ENCODE results near the gene SPATA32. TPM values are rescaled to one million over a fixed set of nuclear protein-coding genes. Genes with fewer than 3 reads are reported as not detected.

Gene SPATA32
- total RNA-seq, 1 experiment from 2014 or later, result 0.81 TPM

- WGBS (ENCODE audit: extremely low coverage, insufficient read length, low lambda C conversion rate), result no CpG with 5 or more reads among the region's 3 CpGs
Measured at GRCh38 chr17:45294506-45294905, 32.6 kb upstream of the SPATA32 start.

More at GRCh38 chr17:45294506-45294905, 32.6 kb upstream of the SPATA32 start:
- H3K4me3 Mint-ChIP-seq, result no peak overlapping the region
- no peaks in the 10 kb centered on the region for H3K9me3 Mint-ChIP-seq
- Histone ChIP-seq H2BK15ac (ENCODE audit: low read depth, low read length) (no peak overlapping the region), H3K23ac (ENCODE audit: insufficient read length, low read depth, low read length) (no peak overlapping the region), H4K5ac (ENCODE audit: insufficient read length, low read depth, low read length) (no peak overlapping the region), H4K20me1 (ENCODE audit: control insufficient read depth, insufficient read depth, insufficient read length) (no peaks in the 10 kb centered on the region), H2BK120ac (ENCODE audit: low read depth, low read length, poor library complexity, severe bottlenecking) (no peak overlapping the region), H3K27ac (ENCODE audit: insufficient read length, low read depth, low read length) (no peak overlapping the region), H3K14ac (ENCODE audit: insufficient read depth, low read length) (no peak overlapping the region), H4K8ac (replicated peaks; ENCODE audit: insufficient read length, low read depth, low read length) (no peak overlapping the region), H2BK20ac (ENCODE audit: low read depth, low read length, poor library complexity, severe bottlenecking) (no peak overlapping the region), H3K56ac (ENCODE audit: insufficient read length, low read depth, low read length) (no peak overlapping the region), H3K27me3 (ENCODE audit: insufficient read depth, low read length) (no peaks in the 10 kb centered on the region), H3K9ac (ENCODE audit: extremely low read depth, insufficient read length, low read length) (no peak overlapping the region), H2AFZ (ENCODE audit: low read length) (no peak overlapping the region), H3K4me2 (ENCODE audit: insufficient read depth, insufficient read length, low read length) (no peak overlapping the region), H3K23me2 (ENCODE audit: insufficient read length, low read depth, low read length, poor library complexity, severe bottlenecking) (no peaks in the 10 kb centered on the region), H3T11ph (ENCODE audit: low read length) (no peak overlapping the region), H2BK12ac (ENCODE audit: insufficient read length, low read depth, low read length) (no peak overlapping the region), H3K9me3 (ENCODE audit: control insufficient read depth, low read depth, low read length) (no peaks in the 10 kb centered on the region), H3K18ac (ENCODE audit: insufficient read length, low read depth, low read length) (no peak overlapping the region), H2AK5ac (ENCODE audit: insufficient read length, low read length) (no peak overlapping the region), H4K91ac (ENCODE audit: insufficient read length, low read depth, low read length) (no peak overlapping the region), H3K79me1 (ENCODE audit: insufficient read depth, low read depth, low read length, poor library complexity, severe bottlenecking) (no peaks in the 10 kb centered on the region), H3K4ac (ENCODE audit: low read depth, low read length) (no peak overlapping the region), H3K4me1 (ENCODE audit: insufficient read depth, low read length) (no peaks in the 10 kb centered on the region; the same call in 1 of the 2 replicates), H2BK5ac (ENCODE audit: insufficient read length, low read length) (no peak overlapping the region), H3K79me2 (ENCODE audit: insufficient read depth, low read length) (no peaks in the 10 kb centered on the region; the same call in 1 of the 2 replicates)
- no peaks in the 10 kb centered on the region for H3K27me3 Mint-ChIP-seq (ENCODE audit: low read depth)
- DNase-seq, result no peak
- peaks cover 5 to 10% (median 8%) of the 10 kb centered on the region in 3 experiments; a peak in 6 of 7 replicates for H3K36me3 Mint-ChIP-seq (ENCODE audit: insufficient read depth in 1 of 3, low read depth in 3 of 3)
- no peak for TF ChIP-seq CTCF (conservative IDR thresholded peaks at IDR 0.05)
- H3K4me1 Mint-ChIP-seq, result peaks cover 9 to 17% of the 10 kb centered on the region in 2 experiments
- no peak overlapping the region for H3K27ac Mint-ChIP-seq
